Measurements from ENCODE around the gene IL17D.

Gene IL17D

GRCh38 chr13:20721058-20721453 lies 17.6 kb downstream of the IL17D start:
- no peak for TF ChIP-seq CTCF (IDR thresholded peaks at IDR 0.05; ENCODE audit: low read depth, low read length, missing control alignments)
- no peak for DNase-seq (ENCODE audit: extremely low read depth, low read depth)
- H3K4me3 ChIP-seq (replicated peaks; ENCODE audit: low read depth, low read length): no peak overlapping the region

DNA sequence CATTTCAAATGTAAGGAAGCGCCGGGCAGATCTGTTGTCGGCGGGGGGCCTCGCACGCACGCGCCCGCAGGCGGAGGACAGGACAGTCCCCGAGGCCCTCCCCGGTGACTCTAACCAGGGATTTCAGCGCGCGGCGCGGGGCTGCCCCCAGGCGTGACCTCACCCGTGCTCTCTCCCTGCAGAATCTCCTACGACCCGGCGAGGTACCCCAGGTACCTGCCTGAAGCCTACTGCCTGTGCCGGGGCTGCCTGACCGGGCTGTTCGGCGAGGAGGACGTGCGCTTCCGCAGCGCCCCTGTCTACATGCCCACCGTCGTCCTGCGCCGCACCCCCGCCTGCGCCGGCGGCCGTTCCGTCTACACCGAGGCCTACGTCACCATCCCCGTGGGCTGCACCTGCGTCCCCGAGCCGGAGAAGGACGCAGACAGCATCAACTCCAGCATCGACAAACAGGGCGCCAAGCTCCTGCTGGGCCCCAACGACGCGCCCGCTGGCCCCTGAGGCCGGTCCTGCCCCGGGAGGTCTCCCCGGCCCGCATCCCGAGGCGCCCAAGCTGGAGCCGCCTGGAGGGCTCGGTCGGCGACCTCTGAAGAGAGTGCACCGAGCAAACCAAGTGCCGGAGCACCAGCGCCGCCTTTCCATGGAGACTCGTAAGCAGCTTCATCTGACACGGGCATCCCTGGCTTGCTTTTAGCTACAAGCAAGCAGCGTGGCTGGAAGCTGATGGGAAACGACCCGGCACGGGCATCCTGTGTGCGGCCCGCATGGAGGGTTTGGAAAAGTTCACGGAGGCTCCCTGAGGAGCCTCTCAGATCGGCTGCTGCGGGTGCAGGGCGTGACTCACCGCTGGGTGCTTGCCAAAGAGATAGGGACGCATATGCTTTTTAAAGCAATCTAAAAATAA lies 18.2 kb downstream of the IL17D start:
- no peak for TF ChIP-seq CTCF (IDR thresholded peaks at IDR 0.05; ENCODE audit: low read depth, low read length, missing control alignments)
- peak overlapping the region; percentile 33 for H3K4me3 ChIP-seq (replicated peaks; ENCODE audit: low read depth, low read length)
- no peak for DNase-seq (ENCODE audit: extremely low read depth, low read depth)

- TF ChIP-seq CTCF (IDR thresholded peaks at IDR 0.05; ENCODE audit: low read depth, low read length, missing control alignments): no peak
- H3K4me3 ChIP-seq (replicated peaks; ENCODE audit: low read depth, low read length): no peak overlapping the region
- DNase-seq (ENCODE audit: extremely low read depth, low read depth): no peak
These were observed 24.4 kb downstream of the IL17D start for GRCh38 chr13:20727856-20728255.

- H3K4me3 ChIP-seq (replicated peaks; ENCODE audit: low read depth, low read length): no peak overlapping the region
- TF ChIP-seq CTCF (IDR thresholded peaks at IDR 0.05; ENCODE audit: low read depth, low read length, missing control alignments): no peak
- no peak for DNase-seq (ENCODE audit: extremely low read depth, low read depth)
These were observed 25.2 kb downstream of the IL17D start for GRCh38 chr13:20728579-20729311.

- H3K4me3 ChIP-seq (replicated peaks; ENCODE audit: low read depth, low read length): no peak overlapping the region
- TF ChIP-seq CTCF (IDR thresholded peaks at IDR 0.05; ENCODE audit: low read depth, low read length, missing control alignments): no peak
- no peak for DNase-seq (ENCODE audit: extremely low read depth, low read depth)
These were observed 26.4 kb downstream of the IL17D start for GRCh38 chr13:20729633-20730585.

DNA sequence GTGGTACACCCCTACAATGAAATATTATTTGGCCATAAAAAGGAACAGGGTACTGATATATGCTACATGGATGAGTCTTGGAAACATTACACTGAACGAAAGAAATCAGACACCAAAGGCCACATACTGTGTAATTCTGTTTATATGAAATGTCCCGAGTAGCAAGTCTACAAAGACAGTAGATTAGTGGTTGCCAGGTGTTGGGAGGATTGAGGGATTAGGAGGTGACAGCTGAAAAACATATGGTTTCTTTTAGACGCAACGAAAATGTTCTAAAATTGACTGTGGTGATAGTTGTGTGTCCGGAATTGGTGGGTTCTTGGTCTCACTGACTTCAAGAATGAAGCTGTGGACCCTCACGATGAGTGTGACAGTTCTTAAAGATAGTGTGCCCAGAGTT lies 35.1 kb downstream of the IL17D start:
- no peak for TF ChIP-seq CTCF (IDR thresholded peaks at IDR 0.05; ENCODE audit: low read depth, low read length, missing control alignments)
- no peak for DNase-seq (ENCODE audit: extremely low read depth, low read depth)
- H3K4me3 ChIP-seq (replicated peaks; ENCODE audit: low read depth, low read length): no peak overlapping the region
